OCI-LY7 (cell line): Measurements from ENCODE around the gene LSR. TPM values are rescaled to one million over a fixed set of nuclear protein-coding genes. Genes with fewer than 3 reads are reported as not detected.

ENCODE experiments used
- BruUV-seq: library from RNA; stranded (reverse); fragments of 400-500 nt; replicated peaks from 2 replicates; lab custom pipeline; 2021; lab: Mats Ljungman, UMichigan
- CTCF ChIA-PET: fragments of 300-600 bp; sonication (Branson Sonifier 250); formaldehyde crosslinking; loops from one replicate; lab custom pipeline; 2022; ENCODE audit warnings: antibody characterized with exemption; ENCODE audit not compliant: unreplicated experiment; lab: Charles Lee
- POLR2A ChIA-PET: fragments of 300-600 bp; sonication (Branson Sonifier 250); formaldehyde crosslinking; loops from one replicate; lab custom pipeline; 2022; ENCODE audit warnings: antibody characterized with exemption; lab: Charles Lee
- DNase-seq: peaks from one replicate; pipeline ENCODE4 v3.0.0-alpha.2; 2015; ENCODE audit warnings: low spot score
- H2AFZ ChIP-seq: fragments of 200-600 bp; sonication (generic), shearing (Covaris generic); 2 replicates; pipeline ENCODE4 v1.6.1; 2014; ENCODE audit warnings: mild to moderate bottlenecking, antibody characterized with exemption, low read length, moderate library complexity
- H3K27ac ChIP-seq: fragments of 200-600 bp; sonication (generic); 2 replicates; pipeline ENCODE4 v1.5.1; 2014; ENCODE audit warnings: mixed run types, low read depth, mild to moderate bottlenecking, moderate library complexity, low read length, inconsistent platforms; ENCODE audit not compliant: poor library complexity, severe bottlenecking
- H3K36me3 ChIP-seq: fragments of 200-600 bp; sonication (generic); 2 replicates; pipeline ENCODE4 v1.6.1; 2014; ENCODE audit warnings: mild to moderate bottlenecking, antibody characterized with exemption, low read length, moderate library complexity, mixed read lengths; ENCODE audit not compliant: insufficient read depth
- H3K4me1 ChIP-seq: fragments of 200-600 bp; sonication (generic); 2 replicates; pipeline ENCODE4 v1.5.1; 2014; ENCODE audit warnings: mild to moderate bottlenecking, low read length; ENCODE audit not compliant: insufficient read depth, poor library complexity, severe bottlenecking
- H3K4me2 ChIP-seq: fragments of 200-600 bp; sonication (generic); 2 replicates; pipeline ENCODE4 v1.6.1; 2014; ENCODE audit warnings: mild to moderate bottlenecking, low read length
- H3K4me3 ChIP-seq: fragments of 200-600 bp; sonication (generic); 2 replicates; pipeline ENCODE4 v1.5.1; 2014; ENCODE audit warnings: mild to moderate bottlenecking, low read depth, low read length; ENCODE audit not compliant: poor library complexity, severe bottlenecking
- H3K79me2 ChIP-seq: fragments of 200-600 bp; sonication (generic); 2 replicates; pipeline ENCODE4 v1.6.1; 2016; ENCODE audit warnings: low read depth, mild to moderate bottlenecking, low read length, moderate library complexity, mixed read lengths; ENCODE audit not compliant: insufficient read depth
- H3K9me2 ChIP-seq: fragments of 200-600 bp; sonication (generic); 2 replicates; pipeline ENCODE4 v1.6.1; 2016; ENCODE audit warnings: mild to moderate bottlenecking, low read length, mixed read lengths; ENCODE audit not compliant: insufficient read depth
- H3K9me3 ChIP-seq: fragments of 200-600 bp; sonication (generic); 2 replicates; pipeline ENCODE4 v1.6.1; 2014; ENCODE audit warnings: mild to moderate bottlenecking, mixed run types, low read length, mixed read lengths
- H4K20me1 ChIP-seq: fragments of 200-600 bp; sonication (generic); 2 replicates; pipeline ENCODE4 v1.6.1; 2014; ENCODE audit warnings: mild to moderate bottlenecking, antibody characterized with exemption, low read length, moderate library complexity, mixed read lengths; ENCODE audit not compliant: insufficient read depth
- EZH2phosphoT487 ChIP-seq: fragments of 200-600 bp; sonication (generic); IDR thresholded peaks from 2 replicates; pipeline ENCODE4 v1.6.1; 2018; ENCODE audit warnings: low read depth, borderline replicate concordance, mild to moderate bottlenecking, mixed run types, antibody characterized with exemption, low read length, moderate library complexity, mixed read lengths
- intact Hi-C: fragments of 100-400 bp; cut with micrococcal nuclease; formaldehyde crosslinking; loops from one replicate; pipeline ENCODE4 v1.10.0; 2022; ENCODE audit not compliant: unreplicated experiment
- total RNA-seq, 2 experiments: library from RNA; depleted of rRNA in 1 of 2; stranded (reverse); fragments of >200 nt in 1 of 2; shearing (Covaris generic) in 1 of 2; gene quantifications; 2 replicates each; pipeline ENCODE4 v1.2.3, GENCODE V29; 2014 to 2022
- TF ChIP-seq, protein P1 (sequence below): fragments of 200-600 bp; sonication (generic); conservative IDR thresholded peaks from 2 replicates; pipeline ENCODE4 v1.5.1; 2014; ENCODE audit warnings: mild to moderate bottlenecking, antibody characterized with exemption, low read length, moderate library complexity, mixed read lengths

LSR gene
- total RNA-seq, 2 experiments from 2014 or later = 15.0 to 33.6 TPM

DNA sequence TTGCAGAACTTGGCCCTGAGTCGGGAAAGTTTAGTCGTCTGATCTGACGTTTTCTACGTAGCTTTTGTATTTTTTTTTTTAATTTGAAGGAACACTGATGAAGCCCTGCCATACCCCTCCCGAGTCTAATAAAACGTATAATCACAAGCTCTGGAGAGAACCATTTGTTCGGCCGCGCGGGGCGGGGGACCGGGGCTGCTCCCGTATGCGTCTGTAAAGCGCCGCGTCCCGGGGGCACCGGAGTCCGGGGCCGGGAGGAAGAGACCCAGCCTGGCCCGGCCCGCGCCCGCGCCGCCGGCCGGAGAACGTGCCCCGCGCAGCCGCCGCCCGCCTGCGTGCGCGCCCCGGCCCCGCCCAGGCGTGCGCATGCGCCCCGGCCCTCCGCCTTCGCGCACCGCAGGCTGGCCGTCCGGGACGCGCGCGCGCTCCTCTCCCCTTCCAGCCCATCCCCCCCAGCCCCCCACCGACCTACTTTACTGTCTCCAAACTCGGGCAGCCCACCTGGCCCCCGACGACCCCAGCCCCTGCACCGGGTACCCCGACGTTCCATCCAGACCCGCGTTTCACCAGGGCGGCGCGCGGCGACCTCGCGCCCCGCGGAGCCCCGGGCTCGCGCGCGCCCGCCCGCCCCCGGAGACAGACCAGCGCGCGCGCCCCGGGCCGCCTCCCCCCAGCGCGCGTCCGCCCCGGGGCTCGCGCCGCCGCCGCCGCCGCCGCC lies 19.2 kb downstream of the LSR start:
- Histone ChIP-seq H4K20me1 (no peaks in the 10 kb centered on the region), H3K36me3 (peaks cover 72% of the 10 kb centered on the region), H3K4me1 (peaks cover 49% of the 10 kb centered on the region), H3K79me2 (peaks cover 9% of the 10 kb centered on the region; the same call in 1 of the 2 replicates), H3K9me3 (no peaks in the 10 kb centered on the region), H3K4me3 (peak overlapping the region; percentile 98), H3K4me2 (peak overlapping the region; percentile 91), H3K9me2 (no peaks in the 10 kb centered on the region), H3K27ac (peak overlapping the region; percentile 81), H2AFZ (0 out of 2 replicates have a peak overlapping the region, but pooled peaks have one; percentile 25)
- intact Hi-C loops = loop anchor here (2.0 to 5.0 kb wide), 4 partner anchors 19 to 126 kb away; partner anchors contain the start of genes FFAR1, FXYD7 and LSR
- CTCF ChIA-PET = no interaction called here
- POLR2A ChIA-PET = interaction anchor here (0.6 kb wide), 2 partner anchors 57 to 59 kb away, joined by 3 read pairs; no protein-coding TSS in a partner anchor
- TF ChIP-seq EZH2phosphoT487 = no peak
- TF ChIP-seq, protein P1, sequence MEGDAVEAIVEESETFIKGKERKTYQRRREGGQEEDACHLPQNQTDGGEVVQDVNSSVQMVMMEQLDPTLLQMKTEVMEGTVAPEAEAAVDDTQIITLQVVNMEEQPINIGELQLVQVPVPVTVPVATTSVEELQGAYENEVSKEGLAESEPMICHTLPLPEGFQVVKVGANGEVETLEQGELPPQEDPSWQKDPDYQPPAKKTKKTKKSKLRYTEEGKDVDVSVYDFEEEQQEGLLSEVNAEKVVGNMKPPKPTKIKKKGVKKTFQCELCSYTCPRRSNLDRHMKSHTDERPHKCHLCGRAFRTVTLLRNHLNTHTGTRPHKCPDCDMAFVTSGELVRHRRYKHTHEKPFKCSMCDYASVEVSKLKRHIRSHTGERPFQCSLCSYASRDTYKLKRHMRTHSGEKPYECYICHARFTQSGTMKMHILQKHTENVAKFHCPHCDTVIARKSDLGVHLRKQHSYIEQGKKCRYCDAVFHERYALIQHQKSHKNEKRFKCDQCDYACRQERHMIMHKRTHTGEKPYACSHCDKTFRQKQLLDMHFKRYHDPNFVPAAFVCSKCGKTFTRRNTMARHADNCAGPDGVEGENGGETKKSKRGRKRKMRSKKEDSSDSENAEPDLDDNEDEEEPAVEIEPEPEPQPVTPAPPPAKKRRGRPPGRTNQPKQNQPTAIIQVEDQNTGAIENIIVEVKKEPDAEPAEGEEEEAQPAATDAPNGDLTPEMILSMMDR = no peak
- peak; percentile 86 for DNase-seq
- no TSS peak for BruUV-seq

GRCh38 chr19:35268536-35269437 lies 20.0 kb downstream of the LSR start, which contains the start of gene USF2:
Gene USF2 (plus strand): TSS chr19:35268962. CDS start chr19:35269102, 140 bp downstream.
- ChIA-PET CTCF (no interaction called here), POLR2A (interaction anchor here (0.6 kb wide), 2 partner anchors 57 to 58 kb away, joined by 3 read pairs; no protein-coding TSS in a partner anchor)
- H3K4me2 ChIP-seq = peak within 1 kb of the TSS; percentile 91
- H3K27ac ChIP-seq = peak within 1 kb of the TSS; percentile 81
- no peaks in the 10 kb centered on the region for H3K9me3 ChIP-seq
- TF ChIP-seq, protein P1 = no peak
- TF ChIP-seq EZH2phosphoT487 = no peak
- 0 out of 2 replicates have a peak within 1 kb of the TSS, but pooled peaks have one; percentile 25 for H2AFZ ChIP-seq
- peaks cover 74% of the 10 kb centered on the region for H3K36me3 ChIP-seq
- H3K79me2 ChIP-seq = peaks cover 9% of the 10 kb centered on the region; the same call in 1 of the 2 replicates
- DNase-seq = peak; percentile 83
- peaks cover 49% of the 10 kb centered on the region for H3K4me1 ChIP-seq
- H3K9me2 ChIP-seq = no peaks in the 10 kb centered on the region
- intact Hi-C loops = loop anchor here (1.0 to 5.0 kb wide), 5 partner anchors 28 to 200 kb away; partner anchors contain the start of genes FFAR1 and FXYD7
- BruUV-seq = no TSS peak
- H4K20me1 ChIP-seq = no peaks in the 10 kb centered on the region
- H3K4me3 ChIP-seq = peak within 1 kb of the TSS; percentile 98
